HCT116 (cell line): ENCODE results near the gene IRF2.

ENCODE experiments used
- CTCF ChIP-seq, 3 experiments: fragments of 200-600 bp in 1 of 3; sonication (generic) in 1 of 3; IDR thresholded peaks in 2 of 3; conservative IDR thresholded peaks in 1 of 3; 2 replicates each; pipeline ENCODE4 v1.5.1; 2012 to 2017; ENCODE audit warnings: low read depth in 2 of 3, low read length in 2 of 3, antibody characterized with exemption in 1 of 3, borderline replicate concordance in 1 of 3, control low read depth in 1 of 3, mild to moderate bottlenecking in 1 of 3, mixed read lengths in 1 of 3, mixed run types in 1 of 3, moderate library complexity in 1 of 3; ENCODE audit not compliant: insufficient read depth in 1 of 3
- MAX ChIP-seq: IDR thresholded peaks from 2 replicates; pipeline ENCODE4 v1.6.1; 2012

- TF ChIP-seq MAX (no peak), CTCF (IDR thresholded peaks at IDR 0.05 in 2 of 3, conservative IDR thresholded peaks at IDR 0.05 in 1 of 3; ENCODE audit: borderline replicate concordance in 1 of 3, insufficient read depth in 1 of 3, low read depth in 2 of 3, low read length in 2 of 3) (no peak)
Observed at GRCh38 chr4:184395451-184395917, 78.9 kb downstream of the IRF2 start.
